ENCODE results near the gene DNAJB4.

DNAJB4 gene

GRCh38 chr1:78038491-78038939, 33.8 kb downstream of the DNAJB4 start:
- in situ Hi-C loops (cut with HindIII; ENCODE audit: low sequenced_read_pairs), result no loop called here
- H3K4me3 ChIP-seq (ENCODE audit: low read depth, low read length), result no peak overlapping the region
- TF ChIP-seq CTCF (IDR thresholded peaks at IDR 0.05; ENCODE audit: low read depth, low read length), result no peak
- peak; percentile 67 for DNase-seq (ENCODE audit: low read depth, low spot score)

- DNase-seq (ENCODE audit: low read depth, low spot score), result no peak
- TF ChIP-seq CTCF (IDR thresholded peaks at IDR 0.05; ENCODE audit: low read depth, low read length), result no peak
- in situ Hi-C loops (cut with HindIII; ENCODE audit: low sequenced_read_pairs), result no loop called here
- H3K4me3 ChIP-seq (ENCODE audit: low read depth, low read length), result no peak overlapping the region
These were observed 35.8 kb downstream of the DNAJB4 start for GRCh38 chr1:78040484-78041089.

GRCh38 chr1:78043436-78043835, 38.7 kb downstream of the DNAJB4 start:
- no peak for TF ChIP-seq CTCF (IDR thresholded peaks at IDR 0.05; ENCODE audit: low read depth, low read length)
- H3K4me3 ChIP-seq (ENCODE audit: low read depth, low read length), result no peak overlapping the region
- in situ Hi-C loops (cut with HindIII; ENCODE audit: low sequenced_read_pairs), result no loop called here
- DNase-seq (ENCODE audit: low read depth, low spot score), result no peak

GRCh38 chr1:78044796-78045562, 40.2 kb downstream of the DNAJB4 start:
- in situ Hi-C loops (cut with HindIII; ENCODE audit: low sequenced_read_pairs), result no loop called here
- no peak for TF ChIP-seq CTCF (IDR thresholded peaks at IDR 0.05; ENCODE audit: low read depth, low read length)
- no peak for DNase-seq (ENCODE audit: low read depth, low spot score)
- H3K4me3 ChIP-seq (ENCODE audit: low read depth, low read length), result no peak overlapping the region

- no peak for DNase-seq (ENCODE audit: low read depth, low spot score)
- in situ Hi-C loops (cut with HindIII; ENCODE audit: low sequenced_read_pairs), result no loop called here
- no peak for TF ChIP-seq CTCF (IDR thresholded peaks at IDR 0.05; ENCODE audit: low read depth, low read length)
- peak overlapping the region; percentile 52 for H3K4me3 ChIP-seq (ENCODE audit: low read depth, low read length)
These were observed 40.8 kb downstream of the DNAJB4 start for GRCh38 chr1:78045563-78045925.

GRCh38 chr1:78045926-78046778, 41.4 kb downstream of the DNAJB4 start, which contains the start of gene GIPC2:
TSS of gene GIPC2 (plus strand) at chr1:78045966. CDS start at chr1:78046095, 129 bp downstream.
- H3K4me3 ChIP-seq (ENCODE audit: low read depth, low read length), result peak within 1 kb of the TSS; percentile 52
- in situ Hi-C loops (cut with HindIII; ENCODE audit: low sequenced_read_pairs), result no loop called here
- no peak for TF ChIP-seq CTCF (IDR thresholded peaks at IDR 0.05; ENCODE audit: low read depth, low read length)
- DNase-seq (ENCODE audit: low read depth, low spot score), result peak; percentile 35
